ENCODE results near the gene FSTL1.

Gene FSTL1

GRCh38 chr3:120468635-120469295, 18.0 kb upstream of the FSTL1 start:
- no peak for DNase-seq (ENCODE audit: low read depth)

- DNase-seq (ENCODE audit: low read depth) = no peak
Measured at GRCh38 chr3:120462409-120462959, 11.7 kb upstream of the FSTL1 start.

- DNase-seq (ENCODE audit: low read depth) = no peak
Measured at GRCh38 chr3:120461416-120461815, 10.6 kb upstream of the FSTL1 start.

GRCh38 chr3:120460862-120461261, 10.1 kb upstream of the FSTL1 start:
- DNase-seq (ENCODE audit: low read depth) = no peak

- no peak for DNase-seq (ENCODE audit: low read depth)
Measured at GRCh38 chr3:120460181-120460790, 9.5 kb upstream of the FSTL1 start.

GRCh38 chr3:120459196-120459595, 8.4 kb upstream of the FSTL1 start:
- DNase-seq (ENCODE audit: low read depth) = no peak

GRCh38 chr3:120457827-120458226, 7.0 kb upstream of the FSTL1 start:
- no peak for DNase-seq (ENCODE audit: low read depth)

GRCh38 chr3:120454076-120454689, 3.4 kb upstream of the FSTL1 start:
- DNase-seq (ENCODE audit: low read depth) = no peak

- DNase-seq (ENCODE audit: low read depth) = no peak
Measured at GRCh38 chr3:120452816-120453215, 2.0 kb upstream of the FSTL1 start.

- DNase-seq (ENCODE audit: low read depth) = no peak
Measured at GRCh38 chr3:120451806-120452205, 1.0 kb upstream of the FSTL1 start.

GRCh38 chr3:120451272-120451761, 525 bp upstream of the FSTL1 start:
- no peak for DNase-seq (ENCODE audit: low read depth)

GRCh38 chr3:120449701-120450599, 842 bp downstream of the FSTL1 start:
- DNase-seq (ENCODE audit: low read depth) = no peak

GRCh38 chr3:120449251-120449650, 1.5 kb downstream of the FSTL1 start:
- DNase-seq (ENCODE audit: low read depth) = no peak

- no peak for DNase-seq (ENCODE audit: low read depth)
Measured at GRCh38 chr3:120448756-120449155, 2.0 kb downstream of the FSTL1 start.

GRCh38 chr3:120446891-120447668, 3.7 kb downstream of the FSTL1 start:
- no peak for DNase-seq (ENCODE audit: low read depth)

GRCh38 chr3:120445654-120446053, 5.1 kb downstream of the FSTL1 start:
- no peak for DNase-seq (ENCODE audit: low read depth)

- DNase-seq (ENCODE audit: low read depth) = no peak
Measured at GRCh38 chr3:120443626-120444123, 7.1 kb downstream of the FSTL1 start.

- no peak for DNase-seq (ENCODE audit: low read depth)
Measured at GRCh38 chr3:120442975-120443517, 7.7 kb downstream of the FSTL1 start.

- no peak for DNase-seq (ENCODE audit: low read depth)
Measured at GRCh38 chr3:120441776-120442175, 9.0 kb downstream of the FSTL1 start.

- DNase-seq (ENCODE audit: low read depth) = no peak
Measured at GRCh38 chr3:120440762-120441161, 10.0 kb downstream of the FSTL1 start.

Measured in stimulated activated CD8-positive, alpha-beta memory T cell treated with anti-CD3 and anti-CD28 coated beads, Interleukin-12 subunit alpha, Interleukin-12 subunit beta, amount 100 ng/mL, for 4 hours (primary cell).